Measurements from ENCODE around the gene TAF1. TPM values are rescaled to one million over a fixed set of nuclear protein-coding genes. Genes with fewer than 3 reads are reported as not detected.

TAF1 gene, protein sequence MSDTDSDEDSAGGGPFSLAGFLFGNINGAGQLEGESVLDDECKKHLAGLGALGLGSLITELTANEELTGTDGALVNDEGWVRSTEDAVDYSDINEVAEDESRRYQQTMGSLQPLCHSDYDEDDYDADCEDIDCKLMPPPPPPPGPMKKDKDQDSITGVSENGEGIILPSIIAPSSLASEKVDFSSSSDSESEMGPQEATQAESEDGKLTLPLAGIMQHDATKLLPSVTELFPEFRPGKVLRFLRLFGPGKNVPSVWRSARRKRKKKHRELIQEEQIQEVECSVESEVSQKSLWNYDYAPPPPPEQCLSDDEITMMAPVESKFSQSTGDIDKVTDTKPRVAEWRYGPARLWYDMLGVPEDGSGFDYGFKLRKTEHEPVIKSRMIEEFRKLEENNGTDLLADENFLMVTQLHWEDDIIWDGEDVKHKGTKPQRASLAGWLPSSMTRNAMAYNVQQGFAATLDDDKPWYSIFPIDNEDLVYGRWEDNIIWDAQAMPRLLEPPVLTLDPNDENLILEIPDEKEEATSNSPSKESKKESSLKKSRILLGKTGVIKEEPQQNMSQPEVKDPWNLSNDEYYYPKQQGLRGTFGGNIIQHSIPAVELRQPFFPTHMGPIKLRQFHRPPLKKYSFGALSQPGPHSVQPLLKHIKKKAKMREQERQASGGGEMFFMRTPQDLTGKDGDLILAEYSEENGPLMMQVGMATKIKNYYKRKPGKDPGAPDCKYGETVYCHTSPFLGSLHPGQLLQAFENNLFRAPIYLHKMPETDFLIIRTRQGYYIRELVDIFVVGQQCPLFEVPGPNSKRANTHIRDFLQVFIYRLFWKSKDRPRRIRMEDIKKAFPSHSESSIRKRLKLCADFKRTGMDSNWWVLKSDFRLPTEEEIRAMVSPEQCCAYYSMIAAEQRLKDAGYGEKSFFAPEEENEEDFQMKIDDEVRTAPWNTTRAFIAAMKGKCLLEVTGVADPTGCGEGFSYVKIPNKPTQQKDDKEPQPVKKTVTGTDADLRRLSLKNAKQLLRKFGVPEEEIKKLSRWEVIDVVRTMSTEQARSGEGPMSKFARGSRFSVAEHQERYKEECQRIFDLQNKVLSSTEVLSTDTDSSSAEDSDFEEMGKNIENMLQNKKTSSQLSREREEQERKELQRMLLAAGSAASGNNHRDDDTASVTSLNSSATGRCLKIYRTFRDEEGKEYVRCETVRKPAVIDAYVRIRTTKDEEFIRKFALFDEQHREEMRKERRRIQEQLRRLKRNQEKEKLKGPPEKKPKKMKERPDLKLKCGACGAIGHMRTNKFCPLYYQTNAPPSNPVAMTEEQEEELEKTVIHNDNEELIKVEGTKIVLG (N-terminal part only)
- 11.0 and 14.2 TPM in 2 replicates for total RNA-seq

DNA sequence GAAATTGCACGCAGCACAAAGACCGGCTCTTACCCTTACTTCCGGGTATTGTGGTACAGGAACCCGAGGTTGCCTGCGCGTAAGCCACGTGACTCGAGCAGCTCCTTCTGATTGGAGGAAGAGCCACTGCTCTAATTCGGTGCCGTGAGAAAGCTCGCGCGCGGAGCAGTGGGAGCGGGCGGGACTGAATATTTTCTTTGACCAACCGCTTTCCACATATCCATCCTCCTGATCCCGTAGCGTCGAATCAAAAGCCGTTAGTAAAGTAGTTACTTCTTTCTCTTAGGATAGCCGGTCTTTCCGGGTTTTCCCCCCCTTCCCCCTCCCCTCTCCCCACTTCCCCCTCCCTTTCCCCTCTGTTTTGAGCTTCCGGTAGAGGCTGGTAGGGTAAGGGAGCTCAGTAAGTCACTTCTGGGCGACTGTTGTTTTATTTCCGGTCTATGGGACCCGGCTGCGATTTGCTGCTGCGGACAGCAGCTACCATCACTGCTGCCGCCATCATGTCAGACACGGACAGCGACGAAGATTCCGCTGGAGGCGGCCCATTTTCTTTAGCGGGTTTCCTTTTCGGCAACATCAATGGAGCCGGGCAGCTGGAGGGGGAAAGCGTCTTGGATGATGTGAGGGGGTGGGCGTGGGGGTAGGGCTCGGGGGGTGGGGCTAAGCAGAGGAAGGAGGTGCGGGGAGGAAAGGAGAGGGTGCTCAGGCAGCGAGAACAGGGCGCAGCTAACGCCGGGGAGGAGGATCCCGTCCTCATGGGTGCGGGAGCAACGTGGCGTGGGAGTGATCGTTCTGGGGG lies at the start of gene TAF1:
TSS of gene TAF1 (plus strand) at position 483 of the 799 bp plus-strand sequence. CDS start at position 501, 18 bp downstream.

Other genes with a start within 250 kb of the TAF1 start
- gene MED12, start 247.8 kb upstream of the TAF1 start, total RNA-seq = 14.5 and 39.3 TPM in 2 replicates
- gene NLGN3, start 221.5 kb upstream of the TAF1 start, total RNA-seq = 0.23 and 1.6 TPM in 2 replicates
- gene GJB1, start 143.1 kb upstream of the TAF1 start, total RNA-seq = not detected in 2 replicates
- gene ZMYM3, start 112.2 kb upstream of the TAF1 start, total RNA-seq = 16.3 and 19.0 TPM in 2 replicates
- 225 and 251 TPM in 2 replicates for gene NONO, start 82.7 kb upstream of the TAF1 start, total RNA-seq
- 0.23 and 2.0 TPM in 2 replicates for gene ITGB1BP2, start 64.6 kb upstream of the TAF1 start, total RNA-seq
- gene OGT, start 166.7 kb downstream of the TAF1 start, total RNA-seq = 53.9 and 56.9 TPM in 2 replicates
- gene GCNA, start 212.1 kb downstream of the TAF1 start, total RNA-seq = 1.4 and 4.3 TPM in 2 replicates

All from pericardium fibroblast (primary cell).